SK-N-SH treated with all-trans-retinoic acid at 6 μM for 48 hours (cell line): Measurements from ENCODE around the gene ACVR1B.

Source experiments
- ATAC-seq: fragments of 200-7000 bp; cut with Tn5 transposase; 3 replicates; pipeline ENCODE4 v1.9.1; 2020; ENCODE audit warnings: mild to moderate bottlenecking, moderate library complexity
- ARNTL ChIP-seq: fragments of 450-650 bp; formaldehyde crosslinking; IDR thresholded peaks from 2 replicates; pipeline ENCODE4 v1.5.0; 2020; ENCODE audit warnings: low read depth, mild to moderate bottlenecking, moderate library complexity, borderline replicate concordance
- BACH2 ChIP-seq: fragments of 250-450 bp; sonication (Bioruptor Pico); IDR thresholded peaks from 2 replicates; pipeline ENCODE4 v1.9.0; 2021; ENCODE audit warnings: mild to moderate bottlenecking, borderline replicate concordance
- CSDC2 ChIP-seq: fragments of 250-450 bp; sonication (Bioruptor Pico); IDR thresholded peaks from 2 replicates; pipeline ENCODE4 v1.5.0; 2020; ENCODE audit warnings: mild to moderate bottlenecking, moderate library complexity
- CSRNP3 ChIP-seq: fragments of 250-450 bp; sonication (Bioruptor Pico); IDR thresholded peaks from 2 replicates; pipeline ENCODE4 v1.5.1; 2021; ENCODE audit warnings: mild to moderate bottlenecking, moderate library complexity
- GLIS3 ChIP-seq: fragments of 250-450 bp; sonication (Bioruptor Pico); IDR thresholded peaks from 2 replicates; pipeline ENCODE4 v1.5.0; 2020; ENCODE audit warnings: mild to moderate bottlenecking, moderate library complexity
- ISL1 ChIP-seq: fragments of 250-450 bp; sonication (Bioruptor Pico); IDR thresholded peaks from 2 replicates; pipeline ENCODE4 v2.1.2; 2022; ENCODE audit warnings: mild to moderate bottlenecking, moderate library complexity
- OSR1 ChIP-seq: fragments of 250-450 bp; sonication (Bioruptor Pico); IDR thresholded peaks from 2 replicates; pipeline ENCODE4 v1.8.0; 2022; ENCODE audit warnings: moderate library complexity, mild to moderate bottlenecking, inconsistent platforms
- POU6F1 ChIP-seq: fragments of 250-450 bp; sonication (Bioruptor Pico); IDR thresholded peaks from 2 replicates; pipeline ENCODE4 v1.8.0; 2021; ENCODE audit warnings: low read depth, mild to moderate bottlenecking, moderate library complexity, borderline replicate concordance
- PPARA ChIP-seq: fragments of 250-450 bp; sonication (Bioruptor Pico); IDR thresholded peaks from 2 replicates; pipeline ENCODE4 v1.5.0; 2020; ENCODE audit warnings: mild to moderate bottlenecking, borderline replicate concordance
- SNAI2 ChIP-seq: fragments of 250-450 bp; sonication (Bioruptor Pico); IDR thresholded peaks from 2 replicates; pipeline ENCODE4 v1.5.0; 2020; ENCODE audit warnings: mild to moderate bottlenecking, moderate library complexity
- TCF4 ChIP-seq: fragments of 250-450 bp; sonication (Bioruptor Pico); IDR thresholded peaks from 2 replicates; pipeline ENCODE4 v1.8.0; 2021; ENCODE audit warnings: mild to moderate bottlenecking, moderate library complexity, borderline replicate concordance
- TOX ChIP-seq: fragments of 250-450 bp; sonication (Bioruptor Pico); IDR thresholded peaks from 2 replicates; pipeline ENCODE4 v1.8.0; 2021; ENCODE audit warnings: mild to moderate bottlenecking, moderate library complexity, borderline replicate concordance
- TSHZ2 ChIP-seq: fragments of 250-450 bp; sonication (Bioruptor Pico); IDR thresholded peaks from 2 replicates; pipeline ENCODE4 v1.5.0; 2020; ENCODE audit warnings: mild to moderate bottlenecking, moderate library complexity
- ZFP3 ChIP-seq: fragments of 250-450 bp; sonication (Bioruptor Pico); IDR thresholded peaks from 2 replicates; pipeline ENCODE4 v1.5.0; 2020; ENCODE audit warnings: mild to moderate bottlenecking, moderate library complexity
- ZFP30 ChIP-seq: fragments of 450-650 bp; formaldehyde crosslinking; IDR thresholded peaks from 2 replicates; pipeline ENCODE4 v1.5.0; 2022; ENCODE audit warnings: mild to moderate bottlenecking, moderate library complexity
- ZNF565 ChIP-seq: fragments of 450-650 bp; formaldehyde crosslinking; conservative IDR thresholded peaks from 2 replicates; pipeline ENCODE4 v1.5.0; 2020; ENCODE audit warnings: low read depth, mild to moderate bottlenecking, moderate library complexity
- ZNF70 ChIP-seq: fragments of 450-650 bp; formaldehyde crosslinking; IDR thresholded peaks from 2 replicates; pipeline ENCODE4 v1.5.0; 2020; ENCODE audit warnings: mild to moderate bottlenecking, moderate library complexity
- ZNF8 ChIP-seq: fragments of 450-650 bp; formaldehyde crosslinking; IDR thresholded peaks from 2 replicates; pipeline ENCODE4 v1.5.0; 2020; ENCODE audit warnings: mild to moderate bottlenecking, moderate library complexity

The ACVR1B gene

GRCh38 chr12:51954561-51955361 is 3.3 kb downstream of the ACVR1B start:
- no peak for ATAC-seq
- TF ChIP-seq BACH2 (no peak), CSRNP3 (CRISPR knock-in tag) (no peak), TSHZ2 (CRISPR knock-in tag) (no peak), ZFP30 (CRISPR knock-in tag) (no peak), ZNF8 (CRISPR knock-in tag) (no peak), PPARA (CRISPR knock-in tag) (no peak), ZNF70 (CRISPR knock-in tag) (no peak), TOX (no peak)

- no peak for TF ChIP-seq ZNF565 (CRISPR knock-in tag)
These were observed 4.2 kb downstream of the ACVR1B start for GRCh38 chr12:51955702-51956101.

GRCh38 chr12:51958542-51958941 is 7.0 kb downstream of the ACVR1B start:
- no peak for ATAC-seq

More at GRCh38 chr12:51955702-51956101, 4.2 kb downstream of the ACVR1B start:
- no peak for ATAC-seq

GRCh38 chr12:51959211-51959610 is 7.7 kb downstream of the ACVR1B start:
- TF ChIP-seq GLIS3 (CRISPR knock-in tag) = no peak
- no peak for TF ChIP-seq ISL1 (CRISPR knock-in tag)
- no peak for TF ChIP-seq ARNTL (CRISPR knock-in tag)
- TF ChIP-seq TOX = no peak
- no peak for TF ChIP-seq PPARA (CRISPR knock-in tag)
- no peak for TF ChIP-seq OSR1 (CRISPR knock-in tag)
- TF ChIP-seq BACH2 = no peak
- TF ChIP-seq CSRNP3 (CRISPR knock-in tag) = no peak
- TF ChIP-seq ZNF565 (CRISPR knock-in tag) = no peak
- ATAC-seq = no peak

More at GRCh38 chr12:51958542-51958941, 7.0 kb downstream of the ACVR1B start:
- TF ChIP-seq POU6F1 (CRISPR knock-in tag) (no peak), CSRNP3 (CRISPR knock-in tag) (no peak), ZFP3 (CRISPR knock-in tag) (no peak), SNAI2 (CRISPR knock-in tag) (no peak), CSDC2 (CRISPR knock-in tag) (no peak), ZNF8 (CRISPR knock-in tag) (no peak), OSR1 (CRISPR knock-in tag) (no peak), ZNF70 (CRISPR knock-in tag) (no peak), BACH2 (no peak), TCF4 (CRISPR knock-in tag) (no peak)
